Measurements from ENCODE around the gene AMER2.

AMER2 gene, protein sequence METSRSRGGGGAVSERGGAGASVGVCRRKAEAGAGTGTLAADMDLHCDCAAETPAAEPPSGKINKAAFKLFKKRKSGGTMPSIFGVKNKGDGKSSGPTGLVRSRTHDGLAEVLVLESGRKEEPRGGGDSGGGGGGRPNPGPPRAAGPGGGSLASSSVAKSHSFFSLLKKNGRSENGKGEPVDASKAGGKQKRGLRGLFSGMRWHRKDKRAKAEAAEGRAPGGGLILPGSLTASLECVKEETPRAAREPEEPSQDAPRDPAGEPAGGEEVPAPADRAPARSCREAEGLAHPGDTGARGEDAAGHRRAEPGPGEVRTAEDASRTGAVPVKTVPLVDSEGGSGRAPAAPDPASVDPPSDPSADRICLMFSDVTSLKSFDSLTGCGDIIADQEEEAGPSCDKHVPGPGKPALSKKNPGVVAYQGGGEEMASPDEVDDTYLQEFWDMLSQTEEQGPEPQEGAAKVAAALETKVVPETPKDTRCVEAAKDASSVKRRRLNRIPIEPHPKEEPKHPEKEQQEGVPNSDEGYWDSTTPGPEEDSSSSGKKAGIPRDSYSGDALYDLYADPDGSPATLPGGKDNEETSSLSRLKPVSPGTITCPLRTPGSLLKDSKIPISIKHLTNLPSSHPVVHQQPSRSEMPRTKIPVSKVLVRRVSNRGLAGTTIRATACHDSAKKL

DNA sequence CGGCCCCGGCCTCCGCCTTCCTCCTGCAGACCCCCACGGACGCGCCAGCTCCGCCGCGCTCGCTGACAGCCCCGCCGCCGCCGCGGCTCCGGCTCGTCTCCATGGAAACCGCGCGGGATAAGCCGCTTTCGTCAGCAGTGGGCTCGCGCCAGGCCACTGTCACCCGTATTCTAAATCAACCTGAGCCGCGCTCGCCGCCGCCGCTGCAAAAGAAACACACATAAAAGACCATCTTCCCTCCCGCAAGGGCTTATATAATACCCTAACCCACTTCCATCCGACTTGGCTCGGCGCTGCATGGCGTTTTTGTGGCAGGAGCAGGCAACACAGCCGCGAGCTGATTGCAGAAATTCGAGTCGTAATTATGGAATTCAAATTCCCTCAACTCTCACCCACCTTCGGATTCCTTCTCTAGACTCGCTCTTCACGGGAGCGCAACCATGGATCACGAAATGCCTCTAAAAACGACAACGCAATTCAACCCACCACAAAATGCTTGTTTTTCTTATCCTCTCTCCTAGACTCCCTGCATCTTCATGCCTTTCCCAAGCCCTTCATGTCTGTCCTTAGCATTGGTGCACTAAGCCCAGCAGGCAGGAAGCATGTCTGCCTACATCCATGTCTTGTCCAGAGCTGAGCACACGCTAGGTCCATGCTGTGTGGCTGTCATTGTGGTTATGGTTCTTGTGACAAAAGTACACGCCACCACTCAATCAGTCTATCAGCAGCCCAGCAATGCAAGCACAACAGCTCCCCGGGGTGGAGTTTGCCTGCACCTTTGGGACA is at the start of gene AMER2:
TSS of gene AMER2 (minus strand) at position 772 of the 786 bp plus-strand sequence. CDS start at position 103, 669 bp downstream.
- peak in 55 of 56 donors; percentile 34 to 93 (median 81) for DNase-seq

- DNase-seq: no peak
Measured at GRCh38 chr13:25218019-25218418, 45.9 kb upstream of the AMER2 start.

DNA sequence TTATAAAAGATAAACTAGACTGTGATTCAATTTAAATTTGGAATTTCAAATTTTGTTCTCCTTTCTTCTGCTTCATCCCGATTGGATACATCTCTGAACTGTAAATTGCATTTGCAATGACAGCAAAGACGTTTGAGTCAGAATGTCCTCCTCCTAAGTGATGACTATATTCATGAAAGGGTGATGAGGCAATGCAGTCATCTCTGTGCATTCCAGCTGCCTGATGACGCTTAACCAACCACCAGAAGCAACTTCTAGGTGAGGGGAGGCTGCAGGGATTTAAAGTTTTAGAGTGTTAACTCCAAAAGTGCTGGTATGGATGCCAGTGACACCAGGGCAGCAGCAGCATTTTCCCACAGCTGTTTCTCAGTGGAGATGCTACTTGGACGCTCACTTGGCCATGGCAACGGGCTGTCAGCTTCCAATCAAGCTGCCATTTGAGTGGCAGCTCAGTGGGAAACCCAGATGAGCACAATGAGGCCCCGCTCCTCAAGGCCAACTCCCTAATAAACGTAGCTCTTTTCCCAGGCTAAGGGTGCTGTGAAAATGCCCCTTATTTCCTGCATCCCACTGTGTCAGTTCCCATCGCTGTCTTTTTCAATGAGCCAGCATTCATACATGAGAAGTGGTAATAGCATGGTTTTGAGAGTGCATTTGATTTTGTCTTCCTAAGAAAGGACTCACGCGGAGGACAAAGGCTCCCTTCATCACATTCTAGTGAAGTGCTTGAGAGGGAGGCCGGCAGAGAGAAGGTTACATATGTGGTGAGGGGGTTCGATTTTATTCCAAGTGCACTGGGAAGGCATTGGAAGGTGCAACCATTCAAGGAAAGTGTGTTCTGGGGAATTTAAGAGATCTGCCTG is 45.2 kb upstream of the AMER2 start:
- peak in 2 of 56 donors; percentile 6 to 50 for DNase-seq

DNA sequence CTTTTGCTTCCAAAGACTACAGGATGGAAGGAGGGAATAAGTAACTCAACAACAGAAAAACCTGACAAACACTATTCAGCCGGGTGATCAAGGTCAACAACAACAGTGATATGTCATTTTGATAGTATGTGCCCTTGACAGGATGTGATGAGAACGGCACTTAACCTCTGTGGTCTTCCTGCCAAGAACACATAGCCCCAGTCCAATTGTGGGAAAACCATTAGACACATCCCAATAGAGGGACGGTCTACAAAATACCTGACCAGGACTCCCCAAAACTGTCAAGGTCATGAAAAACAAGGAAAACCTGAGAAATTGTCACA is 43.1 kb upstream of the AMER2 start:
- DNase-seq: no peak

GRCh38 chr13:25214491-25215252 is 42.6 kb upstream of the AMER2 start:
- peak in 5 of 56 donors; percentile 10 to 29 (median 20) for DNase-seq

DNA sequence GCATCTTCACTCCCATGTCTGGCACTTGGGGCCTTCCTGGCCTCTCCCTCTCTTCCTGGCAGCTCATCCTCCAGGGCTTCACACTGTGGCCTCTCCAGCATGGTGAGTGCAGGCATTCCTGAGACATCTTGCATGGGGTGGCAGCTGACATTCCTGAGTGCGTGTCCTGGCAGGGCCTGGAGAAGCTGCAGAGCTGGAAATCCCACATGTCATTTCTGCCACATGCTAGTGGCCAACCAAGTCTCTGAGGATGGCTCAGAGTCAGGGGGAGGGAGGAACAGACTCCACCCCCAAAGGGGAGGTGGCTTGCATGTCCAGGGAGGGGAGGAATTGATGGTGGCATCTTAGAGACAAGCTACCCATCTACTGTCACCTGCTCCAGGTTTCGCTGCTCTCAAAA is 41.6 kb upstream of the AMER2 start:
- no peak for DNase-seq

DNA sequence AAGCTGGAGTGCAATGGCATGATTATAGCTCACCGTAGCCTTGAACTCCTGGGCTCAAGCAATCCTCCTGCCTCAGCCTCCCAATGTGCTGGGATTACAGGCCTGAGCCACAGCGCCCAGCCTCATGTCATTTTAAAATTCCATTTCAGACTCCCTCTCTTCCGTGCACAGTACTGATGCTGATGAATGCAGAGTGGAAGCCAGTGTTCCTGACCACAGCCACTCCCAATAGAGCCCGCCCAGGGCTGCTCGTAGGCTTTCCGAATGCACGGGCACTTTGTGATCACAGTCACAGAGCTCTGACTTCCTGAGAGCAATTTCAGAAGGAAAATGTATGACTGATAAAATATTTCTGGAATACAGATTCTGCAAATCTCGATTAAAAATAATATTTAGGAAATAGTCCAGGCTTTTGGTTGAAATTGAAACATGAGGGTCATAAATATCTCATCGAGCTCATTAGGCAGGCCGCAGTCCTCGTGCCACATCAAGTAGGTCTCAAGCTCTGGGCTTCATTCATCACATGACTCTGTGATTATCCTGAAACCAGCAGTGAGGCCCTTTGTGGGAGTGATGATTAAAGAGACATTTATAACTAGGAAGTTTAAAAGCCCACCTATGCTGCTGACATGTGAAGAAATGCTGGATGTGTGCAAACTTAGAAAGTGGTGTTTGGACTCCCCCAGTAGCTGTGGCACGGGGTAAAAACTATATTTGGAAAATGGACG is 38.9 kb upstream of the AMER2 start:
- DNase-seq: peak in 5 of 56 donors; percentile 8 to 38 (median 17)

- DNase-seq: no peak
Measured at GRCh38 chr13:25207291-25207810, 35.3 kb upstream of the AMER2 start.

DNA sequence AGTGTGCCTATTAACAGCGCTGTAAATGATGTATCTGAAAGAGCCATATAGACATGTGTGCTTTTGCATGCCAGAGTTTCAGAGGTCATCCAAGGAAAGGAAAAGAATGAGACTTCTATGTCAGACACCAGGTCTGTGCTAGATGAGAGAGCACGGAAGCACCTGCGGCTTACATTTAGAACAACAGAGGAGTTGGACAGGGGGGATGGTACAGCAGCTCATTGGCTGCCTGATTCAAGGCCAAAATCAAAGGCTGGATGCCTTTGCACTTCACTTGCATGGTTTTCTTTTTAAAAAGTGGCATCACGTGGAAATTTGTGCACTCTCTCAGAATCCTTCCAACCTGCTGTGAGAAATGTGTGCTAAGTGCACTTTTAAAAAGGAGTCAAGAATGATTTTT is 32.8 kb upstream of the AMER2 start:
- no peak for DNase-seq

DNA sequence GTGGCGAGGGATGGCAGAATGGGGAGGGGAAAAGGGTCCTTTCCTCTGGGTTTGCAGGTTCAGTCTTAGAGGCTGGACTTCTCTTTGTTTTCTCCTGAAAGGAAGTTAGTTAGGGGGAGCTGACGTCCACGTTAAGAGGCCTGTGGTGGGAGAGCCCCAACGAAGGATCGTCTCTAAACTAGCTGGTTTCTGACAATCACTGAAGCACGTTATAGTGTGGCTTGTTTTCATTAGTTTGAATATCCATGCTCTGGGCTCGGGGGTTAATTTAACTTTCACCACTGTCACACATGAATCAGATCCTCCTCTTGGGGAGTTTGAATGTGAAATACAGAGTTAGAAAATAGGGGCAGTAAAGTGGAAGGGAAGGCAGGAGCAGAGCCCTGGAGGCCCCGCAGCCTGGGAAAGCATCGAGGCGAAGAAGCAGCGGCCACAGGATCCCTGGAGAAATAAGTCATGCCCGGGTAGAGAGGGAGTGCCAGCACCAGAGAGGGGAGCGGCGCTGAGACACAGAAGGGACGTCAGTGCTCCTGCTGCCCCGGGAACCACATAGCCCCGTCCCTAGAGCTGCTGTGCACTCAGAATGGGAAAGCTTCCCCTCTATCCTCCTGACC is 31.1 kb upstream of the AMER2 start:
- DNase-seq: peak in 11 of 56 donors; percentile 16 to 38 (median 27)

- DNase-seq: no peak
Measured at GRCh38 chr13:25200783-25201182, 28.7 kb upstream of the AMER2 start.

- DNase-seq: peak in 1 of 56 donors; percentile 33
Measured at GRCh38 chr13:25198647-25199046, 26.6 kb upstream of the AMER2 start.

DNA sequence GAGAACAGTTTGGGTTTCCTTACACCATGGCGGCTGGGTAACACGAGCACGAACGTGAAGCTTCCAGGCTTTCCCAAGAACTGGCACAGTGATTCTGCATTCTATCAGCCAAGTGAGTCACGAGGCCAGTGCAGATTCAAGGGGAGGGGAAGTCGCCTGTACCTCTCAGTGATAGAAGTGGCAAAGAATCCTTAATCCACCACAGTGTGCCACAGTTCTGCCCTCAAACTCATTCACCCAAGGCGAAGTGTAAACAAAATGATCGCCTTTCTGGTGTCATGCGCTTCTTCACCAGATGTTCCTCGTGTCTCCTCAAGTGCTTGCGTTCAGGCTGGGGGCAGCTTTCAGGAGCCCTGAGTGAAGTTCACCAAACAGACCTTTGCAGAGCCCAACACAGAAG is 24.9 kb upstream of the AMER2 start:
- DNase-seq: no peak

DNA sequence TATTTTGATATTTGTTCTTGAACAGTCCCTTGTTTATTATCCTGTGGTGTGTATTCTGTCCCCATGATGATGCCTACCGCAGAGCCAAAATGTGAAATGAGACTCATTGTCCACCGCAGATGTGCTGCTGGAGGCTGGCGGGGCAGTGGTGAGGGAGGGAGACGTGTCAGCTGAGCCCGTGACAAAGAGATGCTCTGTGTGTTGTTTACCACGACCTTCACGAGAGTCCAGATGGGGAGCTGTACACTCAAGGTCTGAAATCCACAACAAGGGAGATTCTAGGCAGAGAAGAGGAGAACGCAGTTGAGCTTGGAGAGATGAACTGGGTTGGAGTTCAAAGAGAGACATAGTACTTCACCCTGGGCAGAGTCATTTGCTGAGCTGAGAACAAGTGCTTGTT is 20.8 kb upstream of the AMER2 start:
- peak in 55 of 56 donors; percentile 21 to 95 (median 86) for DNase-seq

- DNase-seq: peak in 30 of 56 donors; percentile 22 to 85 (median 54)
Measured at GRCh38 chr13:25192489-25192888, 20.4 kb upstream of the AMER2 start.

DNA sequence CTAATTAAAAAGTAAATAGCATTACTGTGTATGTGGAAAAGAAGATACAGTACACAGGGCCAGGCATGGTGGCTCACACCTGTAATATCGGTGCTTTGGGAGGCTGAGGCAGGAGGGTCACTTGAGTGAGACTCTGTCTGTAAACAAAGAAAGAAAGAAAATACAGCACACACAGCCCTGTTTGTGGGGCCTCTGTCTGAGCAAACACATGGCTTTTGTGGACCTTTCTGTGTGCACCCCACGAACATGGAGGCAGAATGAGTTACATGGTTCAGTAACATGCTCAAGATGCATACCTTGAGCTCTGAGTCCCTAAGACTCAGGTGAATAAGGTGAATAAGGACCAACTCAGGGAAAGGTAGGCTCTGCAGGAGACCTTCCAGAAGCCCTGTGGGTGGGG is 20.0 kb upstream of the AMER2 start:
- peak in 2 of 56 donors; percentile 47 to 57 for DNase-seq

GRCh38 chr13:25190771-25191170 is 18.7 kb upstream of the AMER2 start:
- no peak for DNase-seq

- no peak for DNase-seq
Measured at GRCh38 chr13:25190256-25190655, 18.2 kb upstream of the AMER2 start.

DNA sequence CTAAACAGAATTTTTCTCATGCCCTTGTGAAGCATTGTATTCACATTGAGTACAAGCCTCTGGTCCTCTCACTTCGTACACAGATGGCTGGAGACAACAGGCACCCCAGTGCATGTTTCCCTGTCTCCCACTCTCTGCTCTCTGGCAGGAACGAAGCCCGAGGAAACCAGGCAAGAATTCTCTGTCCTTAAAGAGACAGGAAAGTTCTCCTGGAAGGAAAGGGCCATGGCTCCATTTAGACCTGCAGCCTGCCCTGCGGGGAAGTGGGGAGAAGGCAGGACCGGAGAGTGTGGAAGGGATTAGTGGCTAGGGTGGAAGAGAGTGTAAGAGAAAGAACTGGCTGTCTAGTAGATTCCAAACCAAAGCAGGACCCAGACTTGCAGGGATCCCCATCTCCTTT is 15.5 kb upstream of the AMER2 start:
- no peak for DNase-seq
